Suprapubic skin (tissue), 4 donors: ENCODE measurements around the gene CELSR1. TPM values are rescaled to one million over a fixed set of nuclear protein-coding genes. Genes with fewer than 3 reads are reported as not detected.

Source experiments
- DNase-seq, 2 donors: peaks; one replicate each; pipeline ENCODE4 v3.0.0-alpha.2; 2019; ENCODE audit warnings: low spot score in 2 of 2
- H3K27ac ChIP-seq: fragments of 200-600 bp; sonication (generic); one replicate; pipeline ENCODE4 v1.5.1; 2019
- H3K27me3 ChIP-seq: fragments of 200-600 bp; sonication (generic); one replicate; pipeline ENCODE4 v1.5.1; 2019
- H3K36me3 ChIP-seq: fragments of 200-600 bp; sonication (generic); one replicate; pipeline ENCODE4 v1.5.1; 2019
- H3K4me1 ChIP-seq: fragments of 200-600 bp; sonication (generic); one replicate; pipeline ENCODE4 v1.5.1; 2019
- H3K4me3 ChIP-seq: fragments of 200-600 bp; sonication (generic); one replicate; pipeline ENCODE4 v1.5.1; 2019; ENCODE audit warnings: mild to moderate bottlenecking
- H3K9me3 ChIP-seq: fragments of 200-600 bp; sonication (generic); one replicate; pipeline ENCODE4 v1.5.1; 2019
- CTCF ChIP-seq, 2 donors: fragments of 200-600 bp in 1 of 2; fragments of 450-650 bp in 1 of 2; sonication (generic) in 1 of 2; IDR thresholded peaks; one replicate each; pipeline ENCODE4 v1.5.1; 2016 to 2019; ENCODE audit warnings: antibody characterized with exemption in 2 of 2, mild to moderate bottlenecking in 1 of 2, moderate library complexity in 1 of 2
- EP300 ChIP-seq: sonication (generic); formaldehyde crosslinking; IDR thresholded peaks from one replicate; pipeline ENCODE4 v1.6.1; 2017; ENCODE audit warnings: antibody characterized with exemption
- POLR2A ChIP-seq, 2 donors: fragments of 450-650 bp; IDR thresholded peaks; one replicate each; pipeline ENCODE4 v1.6.1; 2017; ENCODE audit warnings: antibody characterized with exemption in 2 of 2, mild to moderate bottlenecking in 2 of 2, moderate library complexity in 2 of 2
- POLR2AphosphoS5 ChIP-seq, 3 donors: sonication (generic); formaldehyde crosslinking; IDR thresholded peaks; one replicate each; pipeline ENCODE4 v1.6.1; 2017; ENCODE audit warnings: antibody characterized with exemption in 3 of 3
- WGBS: methylation state at CpG from one replicate; pipeline ENCODE4 v1.1.5; 2018; 5-methylcytosine and 5-hydroxymethylcytosine counted together
- total RNA-seq, 4 donors: library from RNA; depleted of rRNA; stranded (reverse); fragments of >200 nt; gene quantifications; one replicate each; pipeline ENCODE4 v1.1.0, GENCODE V29; 2016

Gene CELSR1
- total RNA-seq, 4 donors from 2014 or later: 75.6 to 102 (median 77.5) TPM

DNA sequence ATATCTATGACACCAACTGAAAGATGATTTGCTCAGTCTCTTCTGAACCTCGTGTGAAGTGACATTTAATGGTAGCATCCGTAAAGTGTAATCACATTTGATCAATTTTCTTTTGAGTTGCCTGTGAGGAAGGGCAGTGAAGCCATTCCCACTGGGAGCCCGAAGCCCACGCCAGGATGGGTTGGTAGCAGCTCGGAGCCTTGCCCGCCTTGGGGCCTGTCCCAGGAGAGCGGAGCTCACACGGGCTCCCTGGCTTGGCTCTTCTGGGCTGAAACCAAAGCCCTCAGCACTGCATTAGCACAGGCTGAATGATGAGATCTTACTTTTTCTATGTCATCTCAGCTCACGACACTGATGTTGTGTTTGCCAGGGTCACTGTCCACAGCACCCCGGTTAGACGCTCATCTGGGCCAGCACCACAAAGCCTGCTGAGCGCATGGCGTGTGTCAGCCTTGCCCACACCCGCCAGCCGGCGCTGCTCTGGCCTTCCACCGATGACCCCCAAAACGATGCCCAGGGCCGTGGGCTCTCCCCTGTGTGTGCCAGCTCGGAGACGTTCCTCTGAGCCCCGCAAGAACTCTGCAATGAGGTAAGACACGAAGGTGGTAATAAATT lies 211.2 kb downstream of the CELSR1 start:
- WGBS: 98% methylated on average over 22 of the region's 23 CpGs
- H3K27me3 ChIP-seq: no peaks in the 10 kb centered on the region
- H3K9me3 ChIP-seq: no peaks in the 10 kb centered on the region
- no peak for DNase-seq
- H3K4me1 ChIP-seq: no peaks in the 10 kb centered on the region
- H3K27ac ChIP-seq: no peak overlapping the region
- TF ChIP-seq POLR2A (IDR thresholded peaks at IDR 0.05): no peak
- TF ChIP-seq CTCF (IDR thresholded peaks at IDR 0.05): no peak
- no peak for TF ChIP-seq EP300
- no peak for TF ChIP-seq POLR2AphosphoS5 (IDR thresholded peaks at IDR 0.05)
- H3K4me3 ChIP-seq: no peak overlapping the region
- no peaks in the 10 kb centered on the region for H3K36me3 ChIP-seq

DNA sequence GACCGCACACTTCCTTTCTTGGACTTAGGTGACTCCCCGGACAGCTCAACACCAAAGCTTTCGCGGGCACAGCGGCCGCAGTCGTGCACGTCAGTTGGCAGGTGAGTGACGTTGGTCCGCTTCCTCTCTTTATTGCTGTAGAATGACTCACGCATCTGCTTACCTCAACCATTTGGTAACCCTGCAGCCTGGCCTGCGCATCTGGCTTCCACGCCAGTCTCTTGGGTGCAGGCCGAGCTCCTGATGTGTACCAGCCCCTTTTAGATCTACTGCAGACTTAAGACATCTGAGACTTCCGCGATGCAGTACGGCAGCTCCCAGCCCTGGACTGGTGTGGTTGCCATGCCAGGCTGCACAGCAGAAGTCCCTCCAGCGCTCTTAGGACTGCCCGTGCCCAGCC lies 214.3 kb downstream of the CELSR1 start:
- TF ChIP-seq EP300 (no peak), CTCF (IDR thresholded peaks at IDR 0.05) (no peak), POLR2AphosphoS5 (IDR thresholded peaks at IDR 0.05) (no peak), POLR2A (IDR thresholded peaks at IDR 0.05) (no peak)
- no peaks in the 10 kb centered on the region for H3K27me3 ChIP-seq
- H3K9me3 ChIP-seq: no peaks in the 10 kb centered on the region
- H3K36me3 ChIP-seq: no peaks in the 10 kb centered on the region
- no peak overlapping the region for H3K4me3 ChIP-seq
- DNase-seq: no peak
- no peak overlapping the region for H3K27ac ChIP-seq
- 96% methylated on average over 18 of the region's 19 CpGs for WGBS
- H3K4me1 ChIP-seq: no peaks in the 10 kb centered on the region

DNA sequence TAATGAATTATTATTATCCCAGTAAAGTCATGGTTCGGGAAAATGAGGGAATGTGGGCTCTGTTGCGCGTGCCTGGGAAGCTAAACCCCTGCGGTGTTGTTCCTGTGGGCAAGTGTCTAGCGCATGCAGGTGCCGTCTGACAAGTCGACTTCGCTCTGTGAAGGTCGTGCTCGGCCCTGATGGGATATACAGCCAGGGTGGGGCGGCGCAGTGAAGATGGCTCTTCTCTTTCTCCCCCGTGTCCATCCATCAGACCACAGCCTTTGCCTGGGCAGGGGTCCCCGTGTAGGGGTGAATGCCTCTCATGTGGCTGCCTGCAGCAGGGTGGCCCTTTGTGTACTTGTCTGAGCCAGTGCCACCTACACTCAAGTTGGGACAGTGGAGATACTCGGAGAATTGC lies 214.7 kb downstream of the CELSR1 start:
- Histone ChIP-seq H3K36me3 (no peaks in the 10 kb centered on the region), H3K27me3 (no peaks in the 10 kb centered on the region), H3K9me3 (no peaks in the 10 kb centered on the region), H3K4me1 (no peaks in the 10 kb centered on the region), H3K27ac (no peak overlapping the region), H3K4me3 (no peak overlapping the region)
- TF ChIP-seq POLR2A (IDR thresholded peaks at IDR 0.05): no peak
- no peak for TF ChIP-seq CTCF (IDR thresholded peaks at IDR 0.05)
- TF ChIP-seq POLR2AphosphoS5 (IDR thresholded peaks at IDR 0.05): no peak
- no peak for TF ChIP-seq EP300
- 96% methylated on average over 14 of the region's 15 CpGs for WGBS
- DNase-seq: no peak

DNA sequence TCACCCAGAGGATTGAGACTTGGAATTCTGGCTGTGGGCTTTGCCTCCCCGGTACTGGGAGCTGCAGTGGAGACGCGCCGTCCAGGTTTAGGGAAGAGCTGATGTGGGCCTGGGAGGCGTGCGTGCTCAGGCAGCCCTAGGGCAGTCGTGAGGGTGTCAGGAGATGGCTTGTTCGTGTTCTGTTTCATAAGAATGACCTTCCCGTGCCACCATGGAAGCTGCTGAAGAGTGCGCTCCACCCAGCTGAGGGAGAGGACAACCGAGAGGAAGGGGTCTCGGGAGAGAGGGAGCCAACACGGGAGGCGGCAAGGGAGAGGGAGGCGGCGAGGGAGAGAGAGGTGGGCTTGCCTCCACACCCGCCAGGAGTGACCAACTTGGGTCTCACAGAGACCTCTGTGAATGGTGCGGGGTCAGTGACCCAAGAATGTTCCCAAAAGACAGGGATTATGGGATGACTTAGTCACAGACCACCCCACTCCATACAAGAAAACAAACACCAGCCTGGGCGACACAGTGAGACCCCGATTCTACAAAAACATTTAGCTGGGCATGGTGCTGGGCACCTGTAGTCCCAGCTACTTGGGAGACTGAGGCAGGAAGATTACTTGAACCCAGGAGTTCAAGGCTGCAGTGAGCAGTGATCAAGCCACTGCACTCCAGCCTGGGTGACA lies 216.6 kb downstream of the CELSR1 start:
- Histone ChIP-seq H3K27ac (no peak overlapping the region), H3K4me1 (no peaks in the 10 kb centered on the region), H3K27me3 (no peaks in the 10 kb centered on the region), H3K9me3 (no peaks in the 10 kb centered on the region), H3K4me3 (no peak overlapping the region), H3K36me3 (no peaks in the 10 kb centered on the region)
- TF ChIP-seq CTCF (IDR thresholded peaks at IDR 0.05) (no peak), EP300 (no peak), POLR2AphosphoS5 (IDR thresholded peaks at IDR 0.05) (no peak), POLR2A (IDR thresholded peaks at IDR 0.05) (no peak)
- 98% methylated on average over 20 of the region's 20 CpGs for WGBS
- DNase-seq: no peak

- Histone ChIP-seq H3K27me3 (no peaks in the 10 kb centered on the region), H3K9me3 (no peaks in the 10 kb centered on the region), H3K27ac (no peak overlapping the region), H3K4me3 (no peak overlapping the region), H3K4me1 (no peaks in the 10 kb centered on the region), H3K36me3 (no peaks in the 10 kb centered on the region)
- TF ChIP-seq CTCF (IDR thresholded peaks at IDR 0.05): no peak
- no peak for TF ChIP-seq EP300
- no peak for TF ChIP-seq POLR2A (IDR thresholded peaks at IDR 0.05)
- no peak for TF ChIP-seq POLR2AphosphoS5 (IDR thresholded peaks at IDR 0.05)
- 97% methylated on average over 8 of the region's 14 CpGs for WGBS
- no peak for DNase-seq
Measured at GRCh38 chr22:46320166-46320710, 217.2 kb downstream of the CELSR1 start.
